Mammary epithelial cell (primary cell): Measurements from ENCODE around the gene TMC3.

Source experiments
- CTCF ChIP-seq, 2 donors: IDR thresholded peaks in 1 of 2; conservative IDR thresholded peaks in 1 of 2; 2 replicates each; pipeline ENCODE4 v1.5.1; 2011 to 2012; ENCODE audit warnings: inconsistent platforms in 2 of 2, low read length in 2 of 2, mild to moderate bottlenecking in 2 of 2, control low read depth in 1 of 2, low read depth in 1 of 2; ENCODE audit not compliant: insufficient read depth in 1 of 2; ENCODE audit errors: extremely low read depth in 1 of 2
- EZH2 ChIP-seq: IDR thresholded peaks from 2 replicates; pipeline ENCODE4 v1.6.1; 2012; ENCODE audit warnings: low read length, inconsistent platforms, borderline replicate concordance

- TF ChIP-seq CTCF (conservative IDR thresholded peaks at IDR 0.05 in 1 of 2, IDR thresholded peaks at IDR 0.05 in 1 of 2; ENCODE audit: extremely low read depth in 1 of 2, insufficient read depth in 1 of 2, low read depth in 1 of 2, low read length in 2 of 2) = no peak
- TF ChIP-seq EZH2 = no peak
Observed at GRCh38 chr15:81385721-81386076, 11.7 kb upstream of the TMC3 start.
